AG09319 (cell line): ENCODE data around the gene ARHGAP21.
"Not testable (repeated sequence)": the region's sequence is repeated elsewhere in the genome, so short reads cannot be mapped to it uniquely, and the experiment has no call there.

Experiments
- DNase-seq: peaks from one replicate; pipeline ENCODE4 v3.0.0-alpha.2; 2010; ENCODE audit warnings: low read depth; ENCODE audit errors: extremely low read depth
- TF ChIP-seq, protein P1 (sequence below): IDR thresholded peaks from 2 replicates; pipeline ENCODE4 v1.5.1; 2011; ENCODE audit warnings: low read depth, mild to moderate bottlenecking, inconsistent platforms, low read length, moderate library complexity

The ARHGAP21 gene

DNA sequence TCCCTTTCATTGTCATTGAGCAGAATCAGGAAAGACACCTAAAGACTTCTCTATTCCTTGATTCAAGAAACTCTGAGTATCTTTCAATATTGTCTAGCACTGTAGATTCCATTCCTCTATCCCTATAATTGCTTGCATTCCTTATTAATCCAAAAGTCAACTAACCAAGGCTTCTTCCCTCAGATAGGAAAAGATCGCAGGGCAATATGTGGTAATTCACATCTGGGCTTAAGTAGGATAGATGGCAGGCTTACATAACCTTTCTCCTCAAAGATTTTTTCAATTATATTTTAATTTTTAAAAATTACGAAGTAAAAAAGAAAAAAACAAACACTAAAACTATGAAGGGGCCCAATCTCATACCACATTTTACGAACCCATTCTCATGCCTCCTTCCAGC is 7.1 kb upstream of the ARHGAP21 start:
- no peak for DNase-seq
- TF ChIP-seq, protein P1, sequence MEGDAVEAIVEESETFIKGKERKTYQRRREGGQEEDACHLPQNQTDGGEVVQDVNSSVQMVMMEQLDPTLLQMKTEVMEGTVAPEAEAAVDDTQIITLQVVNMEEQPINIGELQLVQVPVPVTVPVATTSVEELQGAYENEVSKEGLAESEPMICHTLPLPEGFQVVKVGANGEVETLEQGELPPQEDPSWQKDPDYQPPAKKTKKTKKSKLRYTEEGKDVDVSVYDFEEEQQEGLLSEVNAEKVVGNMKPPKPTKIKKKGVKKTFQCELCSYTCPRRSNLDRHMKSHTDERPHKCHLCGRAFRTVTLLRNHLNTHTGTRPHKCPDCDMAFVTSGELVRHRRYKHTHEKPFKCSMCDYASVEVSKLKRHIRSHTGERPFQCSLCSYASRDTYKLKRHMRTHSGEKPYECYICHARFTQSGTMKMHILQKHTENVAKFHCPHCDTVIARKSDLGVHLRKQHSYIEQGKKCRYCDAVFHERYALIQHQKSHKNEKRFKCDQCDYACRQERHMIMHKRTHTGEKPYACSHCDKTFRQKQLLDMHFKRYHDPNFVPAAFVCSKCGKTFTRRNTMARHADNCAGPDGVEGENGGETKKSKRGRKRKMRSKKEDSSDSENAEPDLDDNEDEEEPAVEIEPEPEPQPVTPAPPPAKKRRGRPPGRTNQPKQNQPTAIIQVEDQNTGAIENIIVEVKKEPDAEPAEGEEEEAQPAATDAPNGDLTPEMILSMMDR, result no peak

GRCh38 chr10:24727786-24728185 is 4.1 kb upstream of the ARHGAP21 start:
- DNase-seq, result no peak
- TF ChIP-seq, protein P1, result no peak

GRCh38 chr10:24726626-24727025 is 2.9 kb upstream of the ARHGAP21 start:
- no peak for DNase-seq

GRCh38 chr10:24726029-24726428 is 2.3 kb upstream of the ARHGAP21 start:
- not testable (repeated sequence) for DNase-seq

More at GRCh38 chr10:24726626-24727025, 2.9 kb upstream of the ARHGAP21 start:
- TF ChIP-seq, protein P1, result no peak

- TF ChIP-seq, protein P1, result no peak
- peak; percentile 92 for DNase-seq
These were observed 918 bp upstream of the ARHGAP21 start for GRCh38 chr10:24724381-24725228.

DNA sequence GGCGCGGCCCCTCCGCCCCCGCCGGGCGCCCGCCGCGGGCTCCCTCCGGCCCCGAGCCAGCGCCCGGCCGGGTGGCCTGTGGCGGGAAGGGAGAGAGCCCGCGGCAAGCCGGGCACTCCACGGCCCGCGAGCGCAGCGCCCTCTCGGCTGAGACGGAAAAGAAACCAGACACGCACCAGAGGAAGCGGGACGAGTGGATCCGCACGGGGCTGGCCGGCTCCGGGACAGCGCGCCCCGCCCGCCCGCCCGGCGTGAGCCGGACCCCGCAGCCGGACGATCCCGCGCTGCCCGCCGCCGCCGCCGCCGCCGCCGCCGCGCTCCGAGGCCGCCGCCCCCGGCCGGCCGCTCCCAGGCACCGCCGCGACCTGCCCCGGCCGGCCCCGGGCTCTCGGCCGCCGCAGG is 300 bp downstream of the ARHGAP21 start:
- TF ChIP-seq, protein P1, result no peak
- DNase-seq, result no peak

DNA sequence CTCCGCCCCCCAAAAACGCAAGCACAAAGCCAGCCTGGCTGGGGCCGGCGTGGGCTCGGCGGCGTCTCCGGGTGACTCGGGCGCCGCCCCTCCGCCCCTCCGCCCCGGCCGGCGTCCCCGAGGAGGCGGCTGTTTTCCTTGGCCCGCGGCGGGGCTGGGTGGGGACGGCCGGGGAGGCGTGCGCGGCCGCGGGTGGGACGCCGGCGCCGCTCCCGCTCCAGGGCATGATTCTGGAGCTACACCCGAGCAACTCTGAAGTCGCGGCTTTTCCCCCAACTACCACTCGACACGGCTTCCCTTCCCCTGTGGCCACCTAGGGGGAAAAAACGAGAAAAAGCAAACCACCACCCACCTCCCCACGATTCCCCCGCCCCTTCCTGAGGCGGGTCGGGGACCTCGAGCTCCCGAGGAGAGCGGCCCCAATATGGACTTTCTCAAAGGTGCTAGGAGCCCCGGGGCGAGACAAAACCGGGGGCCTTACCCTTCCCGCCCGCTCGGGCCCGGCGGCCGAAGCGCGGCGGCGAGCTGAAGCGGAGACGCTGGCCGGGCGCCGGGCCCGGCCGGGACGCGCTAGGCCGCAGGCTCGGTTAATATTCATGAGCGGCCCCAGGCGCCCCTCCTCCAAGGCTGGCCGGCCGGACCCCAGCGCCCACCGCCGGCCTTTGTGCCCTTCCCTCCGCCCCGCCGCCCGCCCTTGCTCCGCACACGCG is 856 bp downstream of the ARHGAP21 start:
- no peak for DNase-seq
- TF ChIP-seq, protein P1, result no peak
